ENCODE results near the gene HOXA4. TPM values are rescaled to one million over a fixed set of nuclear protein-coding genes. Genes with fewer than 3 reads are reported as not detected.

HOXA4 gene
- total and polyA plus RNA-seq, 2 of the 8 experiments (the other 6 are each of a cell fraction or from before 2014, with no cell fraction given): not detected

DNA sequence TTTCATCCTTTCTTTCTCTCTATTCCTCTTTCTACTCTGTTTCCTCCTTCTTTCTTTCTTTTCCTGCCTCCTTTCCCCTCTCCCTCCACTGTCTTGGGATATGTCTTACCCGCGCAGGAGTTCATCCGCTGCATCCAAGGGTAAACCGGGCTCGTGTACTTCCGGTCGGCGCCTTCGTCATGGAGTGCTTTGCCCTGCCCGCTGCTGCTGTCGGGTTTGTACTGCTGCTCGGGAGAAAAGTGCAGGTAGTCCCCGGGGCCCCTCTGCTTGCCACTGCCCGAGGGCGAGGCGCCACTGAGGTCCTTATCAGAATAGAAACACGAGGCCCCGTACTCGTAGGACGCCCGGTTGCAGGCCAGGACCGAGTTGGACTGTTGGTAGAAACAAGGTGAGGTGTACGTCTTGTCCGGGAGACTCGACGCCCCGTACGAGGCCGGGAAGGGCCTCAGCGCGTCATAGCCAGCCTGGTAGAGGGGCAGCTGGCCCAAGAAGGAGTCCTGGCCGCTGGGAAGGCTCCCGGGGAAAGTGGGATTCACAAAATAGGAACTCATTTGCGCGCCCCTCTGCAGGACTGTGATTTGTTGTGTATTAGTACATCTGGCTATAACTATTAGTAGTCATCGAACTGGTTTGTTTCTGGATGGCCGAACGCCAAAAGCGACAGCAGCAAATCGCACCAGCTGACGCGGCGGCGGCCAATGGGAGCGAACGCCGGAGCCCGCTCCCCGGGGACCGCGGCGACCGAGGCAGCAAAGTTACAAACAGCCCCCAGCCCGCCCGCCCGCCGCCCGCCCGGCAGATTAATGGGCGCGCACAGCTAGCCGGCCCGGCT lies 16.9 kb upstream of the HOXA4 start, which contains the start of gene HOXA6:
Gene HOXA6 (minus strand): TSS at position 576 of the 832 bp plus-strand sequence. CDS start 25 bp downstream, at position 551.
- ChIA-PET POLR2A (ENCODE audit: partially characterized antibody) (no interaction called here), CTCF (ENCODE audit: partially characterized antibody) (interaction anchor here (1.0 to 12.5 kb wide), 7 partner anchors 12 to 293 kb away, joined by 3 to 123 read pairs (median 10); partner anchors contain the start of gene HOXA1)
- peaks cover 96 to 100% (median 99%) of the 10 kb centered on the region in 4 experiments for H3K27me3 ChIP-seq (replicated peaks in 1 of 4; ENCODE audit: control insufficient read depth in 3 of 4, extremely low read depth in 1 of 4, insufficient read depth in 3 of 4, low read length in 3 of 4)
- H4K91ac ChIP-seq (replicated peaks; ENCODE audit: insufficient read length, low read length): no peak within 1 kb of the TSS
- no peak within 1 kb of the TSS for H3K27ac ChIP-seq (ENCODE audit: low read depth, low read length)
- peaks cover 33% of the 10 kb centered on the region in 2 experiments for H4K20me1 ChIP-seq (replicated peaks in 1 of 2; ENCODE audit: control insufficient read depth in 1 of 2, insufficient read depth in 2 of 2, low read length in 2 of 2)
- H3K4me1 ChIP-seq (replicated peaks in 1 of 4; ENCODE audit: control insufficient read depth in 3 of 4, insufficient read depth in 4 of 4, low read length in 3 of 4): peaks cover 0 to 9% (median 6%) of the 10 kb centered on the region in 4 experiments; a peak in 5 of 7 replicates
- no peaks in the 10 kb centered on the region for H3K79me1 ChIP-seq (ENCODE audit: low read depth, low read length)
- no peak within 1 kb of the TSS for H3K18ac ChIP-seq (ENCODE audit: extremely low read depth, low read length)
- no peak for TF ChIP-seq TAF1 (IDR thresholded peaks at IDR 0.05; ENCODE audit: low read depth, low read length)
- TF ChIP-seq MAX (IDR thresholded peaks at IDR 0.05): no peak
- peak; percentile 71 for TF ChIP-seq SUZ12 (IDR thresholded peaks at IDR 0.05; ENCODE audit: low read length)
- 0 out of 2 replicates have a peak, but pooled peaks have one; percentile 5 for TF ChIP-seq CREB1 (IDR thresholded peaks at IDR 0.05)
- TF ChIP-seq RNF2 (IDR thresholded peaks at IDR 0.05; ENCODE audit: borderline replicate concordance, low read depth, low read length, missing control alignments, poor library complexity, severe bottlenecking): peak; percentile 62
- peak; percentile 92 for TF ChIP-seq EZH2 (IDR thresholded peaks at IDR 0.05; ENCODE audit: low read depth, low read length, severe bottlenecking)
- TF ChIP-seq SIX5 (IDR thresholded peaks at IDR 0.05; ENCODE audit: low read depth, low read length): no peak
- peak; percentile 34 for TF ChIP-seq KDM4A (IDR thresholded peaks at IDR 0.05; ENCODE audit: low read depth, low read length, severe bottlenecking)
- peak; percentile 46; the same call in 1 of the 2 replicates for TF ChIP-seq USF2 (IDR thresholded peaks at IDR 0.05; ENCODE audit: low read length)
- peaks cover 11% of the 10 kb centered on the region for H3K23me2 ChIP-seq (ENCODE audit: low read depth, low read length)
- no peak within 1 kb of the TSS for H2BK12ac ChIP-seq (ENCODE audit: low read depth, low read length)
- WGBS, 2 experiments (ENCODE audit: extremely low coverage in 1 of 2, insufficient coverage in 1 of 2, insufficient read length in 1 of 2, insufficient replicate concordance in 2 of 2, low coverage in 1 of 2, low lambda C conversion rate in 2 of 2, missing lambda C conversion rate in 1 of 2): 17% methylated on average over 39 of the region's 63 CpGs; no CpG with 5 or more reads in 1 of the 2 experiments
- peak within 1 kb of the TSS in 1 of 4 experiments; percentile 42; a peak in 3 of 8 replicates for H3K4me3 ChIP-seq (ENCODE audit: extremely low read depth in 1 of 4, insufficient read depth in 2 of 4, low read depth in 3 of 4, low read length in 4 of 4)
- no peak within 1 kb of the TSS for H3K56ac ChIP-seq (replicated peaks; ENCODE audit: insufficient read length, low read depth, low read length)
- no peak within 1 kb of the TSS for H2BK120ac ChIP-seq (replicated peaks; ENCODE audit: low read depth, low read length)
- H4K5ac ChIP-seq (ENCODE audit: insufficient read length, low read depth, low read length): no peak within 1 kb of the TSS
- H3K4ac ChIP-seq (replicated peaks; ENCODE audit: insufficient read length, low read depth, low read length): no peak within 1 kb of the TSS
- H4K8ac ChIP-seq (ENCODE audit: extremely low read depth, insufficient read depth, low read length): no peak within 1 kb of the TSS
- H3K79me2 ChIP-seq (ENCODE audit: control insufficient read depth in 1 of 2, insufficient read depth in 2 of 2, low read length in 2 of 2): no peaks in the 10 kb centered on the region
- no peak within 1 kb of the TSS for H3K23ac ChIP-seq (ENCODE audit: insufficient read length)
- no peak for FAIRE-seq
- H3K36me3 ChIP-seq (ENCODE audit: control insufficient read depth in 2 of 4, insufficient read depth in 4 of 4, low read length in 3 of 4): peaks cover 0 to 6% (median 0%) of the 10 kb centered on the region in 4 experiments; a peak in 1 of 8 replicates
- H2BK5ac ChIP-seq (ENCODE audit: low read depth, low read length): no peak within 1 kb of the TSS
- 0 out of 2 replicates have a peak within 1 kb of the TSS, but pooled peaks have one; percentile 10 for H2AK5ac ChIP-seq (ENCODE audit: low read depth, low read length)
- H2BK20ac ChIP-seq (ENCODE audit: low read length): no peak within 1 kb of the TSS
- peak in 1 of 2 experiments; percentile 56 for DNase-seq (ENCODE audit: low read depth in 1 of 2, low spot score in 2 of 2)
- H2AFZ ChIP-seq (ENCODE audit: low read length): no peak within 1 kb of the TSS
- H3K14ac ChIP-seq (ENCODE audit: insufficient read length): no peak within 1 kb of the TSS
- peaks cover 0 to 3% of the 10 kb centered on the region in 2 experiments; a peak in 1 of 4 replicates for H3K9me3 ChIP-seq (ENCODE audit: insufficient read depth in 2 of 2, low read depth in 1 of 2, low read length in 1 of 2)
- no peak within 1 kb of the TSS for H2BK15ac ChIP-seq (ENCODE audit: low read length)
- no peak within 1 kb of the TSS for H3K9ac ChIP-seq (replicated peaks in 1 of 4; ENCODE audit: extremely low read depth in 1 of 4, low read depth in 3 of 4, low read length in 3 of 4)
- H3K4me2 ChIP-seq (ENCODE audit: insufficient read depth in 1 of 2, low read depth in 2 of 2, low read length in 2 of 2): peak within 1 kb of the TSS; percentile 40 to 59
